ENCODE measurements around the gene TMEM45A. TPM values are rescaled to one million over a fixed set of nuclear protein-coding genes. Genes with fewer than 3 reads are reported as not detected.

The TMEM45A gene
- total RNA-seq, 1 experiment from 2014 or later = 0.13 TPM

GRCh38 chr3:100483529-100483928 is 8.9 kb upstream of the TMEM45A start:
- no peak for DNase-seq (ENCODE audit: low spot score)

GRCh38 chr3:100486808-100487207 is 5.6 kb upstream of the TMEM45A start:
- no peak for DNase-seq (ENCODE audit: low spot score)

GRCh38 chr3:100489118-100489517 is 3.3 kb upstream of the TMEM45A start:
- DNase-seq (ENCODE audit: low spot score) = no peak

GRCh38 chr3:100496711-100497261 is 4.4 kb downstream of the TMEM45A start:
- DNase-seq (ENCODE audit: low spot score) = no peak

- DNase-seq (ENCODE audit: low spot score) = no peak
Measured at GRCh38 chr3:100499651-100500050, 7.2 kb downstream of the TMEM45A start.

- DNase-seq (ENCODE audit: low spot score) = no peak
Measured at GRCh38 chr3:100500320-100500880, 8.0 kb downstream of the TMEM45A start.

- DNase-seq (ENCODE audit: low spot score) = no peak
Measured at GRCh38 chr3:100503448-100503847, 11.0 kb downstream of the TMEM45A start.

- DNase-seq (ENCODE audit: low spot score) = no peak
Measured at GRCh38 chr3:100506355-100506754, 13.9 kb downstream of the TMEM45A start.

GRCh38 chr3:100509818-100510217 is 17.4 kb downstream of the TMEM45A start:
- DNase-seq (ENCODE audit: low spot score) = peak; percentile 35

GRCh38 chr3:100516232-100516631 is 23.8 kb downstream of the TMEM45A start:
- DNase-seq (ENCODE audit: low spot score) = no peak

GRCh38 chr3:100516838-100517237 is 24.4 kb downstream of the TMEM45A start:
- no peak for DNase-seq (ENCODE audit: low spot score)

- DNase-seq (ENCODE audit: low spot score) = no peak
Measured at GRCh38 chr3:100517276-100517675, 24.9 kb downstream of the TMEM45A start.

- no peak for DNase-seq (ENCODE audit: low spot score)
Measured at GRCh38 chr3:100518244-100518643, 25.8 kb downstream of the TMEM45A start.

- no peak for DNase-seq (ENCODE audit: low spot score)
Measured at GRCh38 chr3:100518983-100519382, 26.6 kb downstream of the TMEM45A start.

GRCh38 chr3:100521439-100521845 is 29.0 kb downstream of the TMEM45A start:
- DNase-seq (ENCODE audit: low spot score) = no peak

- DNase-seq (ENCODE audit: low spot score) = no peak
Measured at GRCh38 chr3:100522125-100522524, 29.7 kb downstream of the TMEM45A start.

- no peak for DNase-seq (ENCODE audit: low spot score)
Measured at GRCh38 chr3:100523050-100523760, 30.8 kb downstream of the TMEM45A start.

- DNase-seq (ENCODE audit: low spot score) = no peak
Measured at GRCh38 chr3:100525753-100526612, 33.6 kb downstream of the TMEM45A start.

GRCh38 chr3:100526613-100527346 is 34.4 kb downstream of the TMEM45A start:
- DNase-seq (ENCODE audit: low spot score) = no peak

- DNase-seq (ENCODE audit: low spot score) = no peak
Measured at GRCh38 chr3:100527347-100527735, 34.9 kb downstream of the TMEM45A start.

- no peak for DNase-seq (ENCODE audit: low spot score)
Measured at GRCh38 chr3:100531093-100531492, 38.7 kb downstream of the TMEM45A start.

GRCh38 chr3:100532411-100532810 is 40.0 kb downstream of the TMEM45A start:
- no peak for DNase-seq (ENCODE audit: low spot score)

All from HT-29 (cell line).